Erythroblast (primary cell): ENCODE data around the gene ADD1.

Source experiments
- GATA1 ChIP-seq: IDR thresholded peaks from 2 replicates; pipeline ENCODE4 v1.6.1; 2011; ENCODE audit warnings: low read depth, mild to moderate bottlenecking, control low read depth, low read length, moderate library complexity
- POLR2A ChIP-seq: IDR thresholded peaks from 2 replicates; pipeline ENCODE4 v1.6.1; 2011; ENCODE audit warnings: mild to moderate bottlenecking, low read length

- no peak for TF ChIP-seq POLR2A
- no peak for TF ChIP-seq GATA1
These were observed 38.6 kb upstream of the ADD1 start for GRCh38 chr4:2804973-2805501.
